OCI-LY1 (cell line): ENCODE results near the gene NUDT21.

Experiments
- H2AFZ ChIP-seq: fragments of 200-600 bp; sonication (generic), shearing (Covaris generic); 2 replicates; pipeline ENCODE4 v1.6.0; 2014; ENCODE audit warnings: antibody characterized with exemption, mild to moderate bottlenecking, low read length
- H3F3A ChIP-seq: fragments of 200-600 bp; sonication (generic), shearing (Covaris generic); 2 replicates; pipeline ENCODE4 v1.6.0; 2014; ENCODE audit warnings: mild to moderate bottlenecking, antibody characterized with exemption, low read length, moderate library complexity; ENCODE audit not compliant: insufficient read depth
- H3K27ac ChIP-seq: fragments of 200-600 bp; sonication (generic); 2 replicates; pipeline ENCODE4 v1.5.1; 2014; ENCODE audit warnings: low read length, mixed run types, mild to moderate bottlenecking, low read depth; ENCODE audit not compliant: poor library complexity, severe bottlenecking
- H3K27me3 ChIP-seq: fragments of 200-600 bp; sonication (generic); 2 replicates; pipeline ENCODE4 v1.6.0; 2014; ENCODE audit warnings: antibody characterized with exemption, mild to moderate bottlenecking, low read length, moderate library complexity; ENCODE audit not compliant: insufficient read depth
- H3K36me3 ChIP-seq: fragments of 200-600 bp; sonication (generic); 2 replicates; pipeline ENCODE4 v1.6.1; 2014; ENCODE audit warnings: mild to moderate bottlenecking, antibody characterized with exemption, low read length, moderate library complexity, mixed read lengths; ENCODE audit not compliant: insufficient read depth
- H3K4me1 ChIP-seq: fragments of 200-600 bp; sonication (generic); 2 replicates; pipeline ENCODE4 v1.5.1; 2014; ENCODE audit warnings: mild to moderate bottlenecking, low read length, moderate library complexity; ENCODE audit not compliant: insufficient read depth, severe bottlenecking
- H3K4me2 ChIP-seq: fragments of 200-600 bp; sonication (generic), shearing (Covaris generic); 2 replicates; pipeline ENCODE4 v1.6.1; 2014; ENCODE audit warnings: low read length
- H3K4me3 ChIP-seq: fragments of 200-600 bp; sonication (generic); 2 replicates; pipeline ENCODE4 v1.5.1; 2014; ENCODE audit warnings: low read length, low read depth, mild to moderate bottlenecking, mixed read lengths; ENCODE audit not compliant: poor library complexity, severe bottlenecking
- H3K79me2 ChIP-seq: fragments of 200-600 bp; shearing (Covaris generic); 2 replicates; pipeline ENCODE4 v1.6.1; 2016; ENCODE audit warnings: mixed run types, low read length, mixed read lengths; ENCODE audit not compliant: insufficient read depth
- H3K9ac ChIP-seq: fragments of 200-600 bp; sonication (generic), shearing (Covaris generic); 2 replicates; pipeline ENCODE4 v1.6.1; 2014; ENCODE audit warnings: mild to moderate bottlenecking, low read length, mixed read lengths
- H3K9me2 ChIP-seq: fragments of 200-600 bp; sonication (generic), shearing (Covaris generic); 2 replicates; pipeline ENCODE4 v1.6.1; 2014; ENCODE audit warnings: low read depth, mild to moderate bottlenecking, low read length, mixed read lengths
- H3K9me3 ChIP-seq: fragments of 200-600 bp; shearing (Covaris generic); 2 replicates; pipeline ENCODE4 v1.6.1; 2014; ENCODE audit warnings: low read length, mixed read lengths
- H4K20me1 ChIP-seq: fragments of 200-600 bp; sonication (generic), shearing (Covaris generic); 2 replicates; pipeline ENCODE4 v1.6.0; 2016; ENCODE audit warnings: mild to moderate bottlenecking, low read length; ENCODE audit not compliant: insufficient read depth
- EZH2 ChIP-seq: fragments of 200-600 bp; sonication (generic), shearing (Covaris generic); IDR thresholded peaks from 2 replicates; pipeline ENCODE4 v1.8.0; 2017; ENCODE audit warnings: borderline replicate concordance, mixed run types, mild to moderate bottlenecking, antibody characterized with exemption, low read length, moderate library complexity, mixed read lengths
- TF ChIP-seq, protein P1 (sequence below): fragments of 200-600 bp; sonication (generic), shearing (Covaris generic); IDR thresholded peaks from 2 replicates; pipeline ENCODE4 v1.5.1; 2017; ENCODE audit warnings: mild to moderate bottlenecking, antibody characterized with exemption, low read length, moderate library complexity, mixed read lengths

Gene NUDT21

DNA sequence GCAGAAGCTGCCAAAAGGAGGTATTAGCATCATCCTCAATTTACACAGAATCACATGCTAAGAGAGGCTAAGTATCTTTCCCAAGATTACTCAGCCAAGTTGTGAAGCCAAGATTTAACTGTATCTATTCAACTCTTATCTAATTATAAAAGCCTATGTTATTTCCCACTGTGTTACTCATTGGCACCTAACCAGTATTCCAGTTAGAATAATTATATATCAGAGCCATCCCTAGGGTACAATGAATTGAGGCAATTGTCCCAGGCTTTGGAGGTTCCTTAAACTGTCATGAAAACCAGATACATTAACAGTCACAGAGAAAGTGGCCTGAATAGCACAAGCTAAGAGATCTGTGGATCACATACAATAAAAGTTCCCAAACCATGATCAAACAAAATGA lies 14.9 kb downstream of the NUDT21 start:
- no peak overlapping the region for H3K27ac ChIP-seq
- H4K20me1 ChIP-seq, result no peaks in the 10 kb centered on the region
- H3K9ac ChIP-seq, result no peak overlapping the region
- H3F3A ChIP-seq, result no peaks in the 10 kb centered on the region
- H3K4me2 ChIP-seq, result no peak overlapping the region
- no peak overlapping the region for H2AFZ ChIP-seq
- no peaks in the 10 kb centered on the region for H3K4me1 ChIP-seq
- TF ChIP-seq, protein P1, sequence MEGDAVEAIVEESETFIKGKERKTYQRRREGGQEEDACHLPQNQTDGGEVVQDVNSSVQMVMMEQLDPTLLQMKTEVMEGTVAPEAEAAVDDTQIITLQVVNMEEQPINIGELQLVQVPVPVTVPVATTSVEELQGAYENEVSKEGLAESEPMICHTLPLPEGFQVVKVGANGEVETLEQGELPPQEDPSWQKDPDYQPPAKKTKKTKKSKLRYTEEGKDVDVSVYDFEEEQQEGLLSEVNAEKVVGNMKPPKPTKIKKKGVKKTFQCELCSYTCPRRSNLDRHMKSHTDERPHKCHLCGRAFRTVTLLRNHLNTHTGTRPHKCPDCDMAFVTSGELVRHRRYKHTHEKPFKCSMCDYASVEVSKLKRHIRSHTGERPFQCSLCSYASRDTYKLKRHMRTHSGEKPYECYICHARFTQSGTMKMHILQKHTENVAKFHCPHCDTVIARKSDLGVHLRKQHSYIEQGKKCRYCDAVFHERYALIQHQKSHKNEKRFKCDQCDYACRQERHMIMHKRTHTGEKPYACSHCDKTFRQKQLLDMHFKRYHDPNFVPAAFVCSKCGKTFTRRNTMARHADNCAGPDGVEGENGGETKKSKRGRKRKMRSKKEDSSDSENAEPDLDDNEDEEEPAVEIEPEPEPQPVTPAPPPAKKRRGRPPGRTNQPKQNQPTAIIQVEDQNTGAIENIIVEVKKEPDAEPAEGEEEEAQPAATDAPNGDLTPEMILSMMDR, result no peak
- no peak for TF ChIP-seq EZH2
- no peaks in the 10 kb centered on the region for H3K79me2 ChIP-seq
- no peaks in the 10 kb centered on the region for H3K27me3 ChIP-seq
- H3K36me3 ChIP-seq, result peaks cover 82% of the 10 kb centered on the region
- no peak overlapping the region for H3K4me3 ChIP-seq
- H3K9me2 ChIP-seq, result no peaks in the 10 kb centered on the region
- no peaks in the 10 kb centered on the region for H3K9me3 ChIP-seq

DNA sequence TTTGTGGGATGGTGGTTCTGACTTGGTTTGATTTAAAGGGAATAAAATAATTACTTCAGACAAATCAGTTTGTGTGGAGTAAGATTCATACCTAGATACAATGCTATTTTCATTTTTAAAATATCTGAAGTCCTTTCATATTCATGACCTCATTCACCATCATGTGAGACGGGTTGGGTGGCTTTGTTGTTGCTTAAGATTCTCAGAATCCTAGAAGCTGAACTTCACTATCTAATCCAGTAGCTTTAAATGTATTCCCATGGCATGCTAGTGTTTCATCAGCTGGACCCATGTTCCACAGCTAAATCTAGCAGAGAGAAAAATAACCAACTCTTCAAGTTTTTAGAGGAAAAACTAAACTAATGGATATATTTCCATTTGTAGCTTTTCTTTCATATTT lies 23.0 kb downstream of the NUDT21 start:
- H3F3A ChIP-seq, result no peaks in the 10 kb centered on the region; the same call in 1 of the 2 replicates

DNA sequence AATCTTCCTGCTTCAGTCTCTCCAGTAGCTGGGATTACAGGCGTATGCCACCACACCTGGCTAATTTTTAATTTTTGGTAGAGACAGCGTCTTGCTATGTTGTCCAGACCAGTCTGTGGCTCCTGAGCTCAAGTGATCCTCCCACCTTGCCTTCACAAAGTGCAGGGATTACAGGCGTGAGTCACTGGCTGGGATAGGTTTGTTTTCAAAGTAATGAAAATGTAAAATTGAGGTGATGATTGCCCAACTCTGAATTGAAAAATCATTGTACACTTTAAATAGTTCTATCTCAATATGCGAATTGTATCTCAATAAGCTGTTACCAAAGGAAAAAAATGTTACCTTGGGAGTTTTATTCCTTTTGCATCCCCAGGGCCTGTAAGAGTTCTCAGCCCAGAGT lies 24.5 kb downstream of the NUDT21 start:
- Histone ChIP-seq H3K4me1 (peaks cover 29% of the 10 kb centered on the region), H3F3A (no peaks in the 10 kb centered on the region; the same call in 1 of the 2 replicates), H3K27me3 (no peaks in the 10 kb centered on the region), H3K27ac (peak overlapping the region; percentile 43), H3K9ac (no peak overlapping the region; the same call in 1 of the 2 replicates), H3K36me3 (peaks cover 31% of the 10 kb centered on the region; the same call in 1 of the 2 replicates), H3K9me2 (no peaks in the 10 kb centered on the region), H3K4me2 (no peak overlapping the region), H3K4me3 (no peak overlapping the region), H2AFZ (no peak overlapping the region), H3K9me3 (no peaks in the 10 kb centered on the region), H3K79me2 (peaks cover 30% of the 10 kb centered on the region), H4K20me1 (no peaks in the 10 kb centered on the region)
- no peak for TF ChIP-seq EZH2
- TF ChIP-seq, protein P1, result no peak

More for the DNA sequence above, 23.0 kb downstream of the NUDT21 start:
- H3K79me2 ChIP-seq, result peaks cover 15% of the 10 kb centered on the region
- no peak overlapping the region for H3K4me2 ChIP-seq
- H3K27ac ChIP-seq, result no peak overlapping the region
- H3K36me3 ChIP-seq, result peaks cover 45% of the 10 kb centered on the region
- H4K20me1 ChIP-seq, result no peaks in the 10 kb centered on the region
- peaks cover 14% of the 10 kb centered on the region for H3K4me1 ChIP-seq
- no peak overlapping the region for H3K9ac ChIP-seq
- no peak overlapping the region for H3K4me3 ChIP-seq
- no peaks in the 10 kb centered on the region for H3K27me3 ChIP-seq
- no peak for TF ChIP-seq EZH2
- TF ChIP-seq, protein P1, result no peak
- H2AFZ ChIP-seq, result no peak overlapping the region
- no peaks in the 10 kb centered on the region for H3K9me3 ChIP-seq
- no peaks in the 10 kb centered on the region for H3K9me2 ChIP-seq
